ENCODE data around the gene ZHX3.

The ZHX3 gene

DNA sequence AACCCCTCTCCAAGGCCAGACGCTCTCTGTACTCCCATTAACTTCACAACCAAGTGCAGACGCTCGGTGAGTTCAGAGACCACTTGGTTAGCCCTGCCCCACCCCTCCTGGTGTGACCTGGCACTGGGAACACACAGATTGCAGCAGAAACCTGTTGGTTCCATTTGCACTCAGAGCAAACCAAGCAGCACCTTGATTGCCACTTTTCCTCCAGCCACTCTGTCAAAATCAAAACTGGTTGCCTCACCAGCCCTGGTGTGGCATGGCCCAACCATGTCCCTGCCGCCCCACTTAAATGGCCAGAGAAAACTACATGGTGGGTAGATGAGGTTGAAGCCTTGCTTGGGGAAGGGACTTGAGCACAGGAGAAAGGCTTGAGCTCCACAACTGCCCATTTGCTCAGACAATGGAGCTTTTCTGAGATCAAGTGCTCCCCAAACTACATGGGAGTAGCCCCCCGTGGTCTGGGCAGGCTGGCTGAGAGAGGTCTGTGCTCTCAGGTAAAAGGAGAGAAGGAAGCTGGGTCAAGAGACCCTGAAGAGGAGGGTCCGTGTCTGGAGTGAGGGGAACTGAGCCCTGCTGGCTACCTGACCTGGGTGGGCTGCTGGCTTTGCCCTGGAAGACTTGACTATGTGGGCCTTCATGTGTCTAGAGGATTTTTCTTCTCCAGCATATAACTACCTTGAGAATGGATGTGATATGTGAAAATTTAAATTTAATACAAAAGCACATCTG is 136.8 kb downstream of the ZHX3 start:
- DNase-seq = no peak

DNA sequence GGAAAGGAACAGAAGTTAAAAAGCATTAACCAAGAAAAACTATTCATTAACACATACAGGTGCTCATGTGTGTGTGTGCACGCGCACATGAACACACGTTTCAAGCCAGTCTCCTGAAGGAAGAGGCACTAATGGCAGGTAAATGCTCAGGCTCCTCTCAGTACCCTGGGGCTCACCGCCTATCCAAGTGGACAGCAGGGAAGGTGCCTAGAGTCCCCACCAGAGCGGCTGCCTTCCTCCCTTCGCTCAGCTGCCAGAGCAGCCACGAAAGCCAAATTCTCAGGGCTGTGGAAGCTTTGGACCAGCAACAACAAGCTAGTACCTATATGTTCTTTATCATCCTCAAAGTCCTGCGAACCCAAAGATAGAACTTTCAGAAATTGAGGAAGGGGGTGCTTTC is 137.6 kb downstream of the ZHX3 start:
- no peak for DNase-seq

DNA sequence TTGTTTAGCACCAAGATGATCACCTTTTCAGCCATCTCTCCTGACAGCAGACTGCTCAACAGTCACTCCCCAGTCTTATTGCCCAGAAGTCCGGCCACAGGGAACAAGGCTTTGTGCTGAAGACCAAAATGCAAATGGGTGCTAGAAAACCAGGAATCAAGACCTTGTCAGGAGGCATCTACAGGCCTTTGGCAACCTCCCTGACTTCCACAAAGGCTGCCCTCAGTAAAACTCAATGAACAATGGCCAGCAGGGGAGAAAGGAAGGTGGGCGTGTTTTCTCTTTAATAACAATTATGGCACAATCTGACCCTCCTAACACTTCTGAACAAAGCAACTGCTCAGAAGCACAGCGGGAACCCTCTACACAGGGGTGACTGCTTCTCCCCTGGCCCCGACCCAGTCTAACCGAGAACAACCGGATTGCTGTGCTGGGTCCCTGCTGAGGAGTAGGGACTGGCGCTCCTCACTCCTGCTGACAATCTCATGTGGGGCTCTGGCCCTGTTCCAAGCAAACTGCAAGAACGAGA is 138.6 kb downstream of the ZHX3 start:
- peak; percentile 95 for DNase-seq

DNA sequence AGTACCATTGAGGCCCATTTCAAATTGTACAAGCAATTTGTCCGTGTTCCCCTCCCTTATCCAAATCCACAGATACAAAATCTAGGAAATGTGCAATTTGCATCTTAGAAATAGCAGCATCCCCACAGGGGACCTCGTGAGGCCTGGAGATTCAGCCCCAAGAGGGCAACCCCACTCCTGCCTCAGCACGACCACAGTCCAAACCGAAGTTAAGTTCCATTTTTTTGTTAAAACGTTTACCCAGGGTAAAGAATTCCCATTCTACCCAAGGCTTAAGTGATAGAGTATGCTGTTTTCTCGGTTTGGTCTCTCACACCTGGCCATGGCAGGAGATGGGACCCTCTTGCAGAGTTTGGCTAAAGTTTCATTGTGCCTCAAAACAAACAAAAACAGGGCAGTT is 139.0 kb downstream of the ZHX3 start:
- no peak for DNase-seq

GRCh38 chr20:41177636-41178035 is 139.9 kb downstream of the ZHX3 start:
- DNase-seq = no peak

GRCh38 chr20:41176711-41177552 is 140.6 kb downstream of the ZHX3 start:
- no peak for DNase-seq

DNA sequence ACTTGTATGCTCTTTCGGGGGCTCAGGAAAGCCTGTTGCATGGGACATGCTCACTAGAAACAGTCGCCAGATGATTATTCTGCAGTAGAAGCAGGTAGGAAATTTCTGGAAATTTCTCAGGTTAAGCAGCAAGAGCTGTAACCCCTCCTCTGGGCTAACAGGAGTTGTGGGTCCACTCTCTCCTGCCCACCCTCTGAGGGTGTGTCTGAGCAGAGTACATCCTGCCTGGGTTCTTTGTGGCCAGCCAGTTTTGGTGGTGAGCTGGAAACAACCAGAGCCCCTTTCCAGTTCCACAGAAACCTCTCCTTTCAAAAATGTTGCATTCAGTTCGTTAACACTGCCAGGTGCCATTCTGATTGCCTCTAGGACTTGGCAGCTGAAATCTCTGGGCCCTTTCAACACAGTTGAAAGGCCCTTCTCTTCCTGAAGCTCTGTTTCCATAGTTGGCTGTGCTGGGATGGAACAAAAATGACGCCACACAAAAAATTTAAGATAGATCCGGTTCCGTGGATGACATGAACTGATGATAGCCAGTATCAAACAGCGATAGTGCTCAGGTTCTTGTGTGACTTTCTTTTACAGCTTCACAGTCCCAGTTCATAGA is 141.7 kb downstream of the ZHX3 start:
- DNase-seq = no peak

GRCh38 chr20:41175201-41175651 is 142.3 kb downstream of the ZHX3 start:
- DNase-seq = no peak

GRCh38 chr20:41174782-41175181 is 142.7 kb downstream of the ZHX3 start:
- DNase-seq = no peak

DNA sequence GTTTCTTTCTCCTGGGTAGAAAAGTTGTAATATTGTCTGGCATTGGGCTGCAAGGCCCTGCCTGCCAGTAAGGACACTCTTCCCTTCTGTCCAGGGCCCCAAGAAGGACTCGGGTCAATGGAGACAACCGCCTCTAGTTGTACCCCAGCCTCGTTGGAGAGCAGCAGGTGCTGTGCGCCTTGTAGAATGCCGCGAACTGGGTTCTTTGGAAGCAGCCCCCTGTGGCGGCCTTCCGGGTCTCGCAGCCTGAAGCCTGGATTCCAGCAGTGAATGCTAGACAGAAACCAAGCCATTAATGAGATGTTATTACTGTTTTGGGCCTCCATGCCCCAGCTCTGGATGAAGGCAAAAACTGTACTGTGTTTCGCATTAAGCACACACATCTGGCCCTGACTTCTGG is 143.2 kb downstream of the ZHX3 start:
- no peak for DNase-seq

GRCh38 chr20:41173791-41174341 is 143.7 kb downstream of the ZHX3 start:
- DNase-seq = no peak

GRCh38 chr20:41173161-41173721 is 144.3 kb downstream of the ZHX3 start:
- DNase-seq = peak; percentile 74

DNA sequence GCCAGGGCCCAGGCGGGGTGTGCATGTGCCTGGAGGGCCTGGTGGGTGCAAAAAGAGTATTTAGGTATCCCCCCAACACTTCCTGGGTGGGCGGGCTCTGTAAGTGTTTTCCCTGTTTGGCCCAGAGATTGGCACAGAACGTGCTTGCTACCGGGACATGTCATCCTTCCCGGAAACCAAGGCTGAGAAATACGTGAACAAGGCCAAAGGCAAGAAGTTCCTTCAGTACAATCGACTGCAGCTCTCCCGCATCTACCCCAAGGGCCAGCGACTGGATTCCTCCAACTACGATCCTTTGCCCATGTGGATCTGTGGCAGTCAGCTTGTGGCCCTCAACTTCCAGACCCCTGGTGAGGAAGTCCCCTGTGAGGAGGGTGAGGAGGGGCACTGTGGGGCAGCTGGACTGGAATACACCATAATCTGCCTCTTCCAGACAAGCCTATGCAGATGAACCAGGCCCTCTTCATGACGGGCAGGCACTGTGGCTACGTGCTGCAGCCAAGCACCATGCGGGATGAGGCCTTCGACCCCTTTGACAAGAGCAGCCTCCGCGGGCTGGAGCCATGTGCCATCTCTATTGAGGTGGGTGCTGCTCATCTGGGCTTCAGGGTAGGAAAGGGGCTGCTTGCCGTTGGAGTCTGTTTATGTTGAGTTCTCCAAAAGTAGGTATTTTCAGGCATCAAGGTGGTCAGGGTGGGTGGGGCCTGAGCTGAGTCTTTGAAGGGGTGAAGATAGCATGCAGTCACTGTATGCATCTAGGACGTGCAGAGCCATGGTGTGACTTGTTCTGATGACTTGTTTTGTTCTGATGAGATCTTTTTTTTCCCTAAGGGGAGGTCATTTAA is 145.0 kb downstream of the ZHX3 start:
- no peak for DNase-seq

GRCh38 chr20:41171736-41172295 is 145.7 kb downstream of the ZHX3 start:
- DNase-seq = no peak

DNA sequence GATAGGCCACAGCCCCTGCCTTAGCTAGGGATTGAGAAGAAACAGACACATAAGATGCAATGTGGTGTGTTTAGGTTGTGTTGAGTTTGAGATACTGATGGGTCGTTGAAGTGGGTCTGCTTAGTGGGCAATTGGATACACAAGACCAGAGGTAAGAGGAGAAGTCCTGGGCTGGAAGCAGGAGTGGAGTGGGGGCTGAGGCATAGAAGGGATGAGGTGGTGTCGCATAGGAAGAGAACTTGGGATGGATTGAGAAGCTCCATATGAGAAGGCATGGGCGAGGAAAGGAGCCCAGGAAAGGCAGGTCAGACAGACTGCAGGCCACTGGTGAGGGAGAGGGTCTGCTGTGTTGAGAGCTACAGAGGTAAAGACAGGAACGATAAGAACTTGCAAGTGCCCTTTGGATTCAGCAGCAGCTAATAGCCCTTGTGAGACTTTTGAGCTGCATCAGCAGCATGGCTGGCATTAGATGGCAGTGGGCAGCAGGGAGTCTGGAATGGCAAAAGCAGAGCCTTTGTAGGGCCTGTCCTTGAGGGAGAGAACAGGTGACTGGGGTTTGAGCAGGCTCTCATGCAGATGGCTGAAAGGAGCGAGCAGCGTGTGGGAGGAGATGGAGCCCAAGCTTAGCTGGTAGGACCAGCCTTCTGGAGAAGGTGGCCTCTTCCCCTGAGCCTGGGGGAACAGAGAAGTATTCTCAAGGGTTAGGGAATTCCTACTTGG is 147.0 kb downstream of the ZHX3 start:
- DNase-seq = no peak

- no peak for DNase-seq
These were observed 147.7 kb downstream of the ZHX3 start for GRCh38 chr20:41169791-41170351.

DNA sequence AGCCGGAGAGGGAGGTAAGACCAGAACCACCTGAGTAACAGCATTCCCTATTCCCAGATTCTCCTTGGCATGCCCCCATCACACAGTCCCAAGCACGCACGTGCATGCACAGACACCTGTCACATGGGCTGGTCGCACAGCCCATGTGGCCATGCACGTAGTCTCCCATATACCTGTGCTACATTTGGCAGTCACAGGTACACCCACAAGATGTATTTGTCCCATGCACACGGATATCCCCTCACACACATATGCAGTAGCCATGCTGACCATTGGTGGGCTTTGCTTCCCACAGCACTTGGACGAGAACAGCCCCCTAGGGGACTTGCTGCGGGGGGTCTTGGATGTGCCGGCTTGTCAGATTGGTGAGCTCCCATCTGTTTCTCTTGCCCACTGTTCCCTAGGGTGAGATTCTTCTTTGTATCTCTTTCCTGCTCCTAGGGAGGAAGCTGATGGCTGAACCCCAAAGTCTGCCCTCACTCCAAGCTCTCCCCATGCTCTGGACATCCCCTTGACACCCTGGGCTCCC is 148.3 kb downstream of the ZHX3 start:
- no peak for DNase-seq

- no peak for DNase-seq
These were observed 149.0 kb downstream of the ZHX3 start for GRCh38 chr20:41168281-41169161.

Measured in NCI-H146 (cell line).